Measurements from ENCODE around the gene HSPA12B.
A peak's percentile ranks its signal among the peaks of the same experiment; 100 is the strongest.

- TF ChIP-seq POLR2A (IDR thresholded peaks at IDR 0.05), result no peak
- peak; percentile 62 to 87 (median 84) for TF ChIP-seq CTCF (IDR thresholded peaks at IDR 0.05)
- TF ChIP-seq POLR2AphosphoS5 (IDR thresholded peaks at IDR 0.05), result no peak
Measured at GRCh38 chr20:3786665-3787323, 54.3 kb downstream of the HSPA12B start, which contains the start of gene CENPB.

All from prostate gland (tissue), 2 donors.